DND-41 (cell line): ENCODE results near the gene TIGD6.

ENCODE experiments used
- CTCF ChIP-seq: IDR thresholded peaks from 2 replicates; pipeline ENCODE4 v1.5.1; 2012; ENCODE audit warnings: borderline replicate concordance, low read length, moderate library complexity, mild to moderate bottlenecking; ENCODE audit not compliant: poor library complexity, severe bottlenecking; ENCODE audit errors: extremely low read depth
- EZH2 ChIP-seq: IDR thresholded peaks from 3 replicates; pipeline ENCODE4 v1.6.1; 2012; ENCODE audit warnings: borderline replicate concordance, low read depth, mild to moderate bottlenecking, moderate library complexity, low read length, inconsistent platforms; ENCODE audit not compliant: severe bottlenecking

- no peak for TF ChIP-seq CTCF
- TF ChIP-seq EZH2: no peak
Measured at GRCh38 chr5:150021491-150022157, 21.2 kb upstream of the TIGD6 start.
